Endothelial cell of umbilical vein (primary cell): ENCODE data around the gene RABEP1.
"Not testable (repeated sequence)": the region's sequence is repeated elsewhere in the genome, so short reads cannot be mapped to it uniquely, and the experiment has no call there.

Source experiments
- FOS ChIP-seq: IDR thresholded peaks from 2 replicates; pipeline ENCODE4 v1.6.1; 2011; ENCODE audit warnings: mild to moderate bottlenecking, low read length, moderate library complexity, borderline replicate concordance; ENCODE audit not compliant: insufficient read depth
- POLR2A ChIP-seq: IDR thresholded peaks from 2 replicates; pipeline ENCODE4 v1.6.1; 2012; ENCODE audit warnings: low read depth, mild to moderate bottlenecking, control low read depth, low read length
- POLR2AphosphoS5 ChIP-seq: IDR thresholded peaks from 2 replicates; pipeline ENCODE4 v1.6.1; 2012; ENCODE audit warnings: low read depth, mild to moderate bottlenecking, control low read depth, low read length, moderate library complexity; ENCODE audit not compliant: insufficient read depth
- TF ChIP-seq, protein P1 (sequence below), 2 donors: IDR thresholded peaks; 1 replicate in 1 of 2; 2 replicates in 1 of 2; pipeline ENCODE4 v1.5.1; 2011; ENCODE audit warnings: low read length in 2 of 2, mild to moderate bottlenecking in 2 of 2, moderate library complexity in 2 of 2, control low read depth in 1 of 2, inconsistent platforms in 1 of 2, low read depth in 1 of 2; ENCODE audit not compliant: insufficient read depth in 1 of 2; ENCODE audit errors: extremely low read depth in 1 of 2

DNA sequence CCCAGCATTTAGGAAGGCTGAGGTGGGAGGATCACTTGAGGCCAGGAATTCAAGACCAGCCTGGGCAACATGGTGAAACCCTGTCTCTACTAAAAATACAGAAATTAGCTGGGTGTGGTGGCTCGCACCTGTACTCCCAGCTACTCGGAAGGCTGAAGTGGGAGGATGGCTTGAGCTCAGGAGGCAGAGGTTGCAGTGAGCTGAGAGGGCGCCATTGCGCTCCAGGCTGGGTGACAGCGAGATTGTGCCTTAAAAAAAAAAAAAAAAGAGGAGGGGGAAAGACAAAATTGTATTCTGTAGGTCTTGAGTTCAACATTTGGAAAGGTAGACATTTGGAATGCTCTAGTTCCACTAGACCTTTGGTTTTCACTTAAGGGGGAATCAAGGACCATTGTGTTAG, 149.2 kb downstream of the RABEP1 start:
- not testable (repeated sequence) for TF ChIP-seq FOS, POLR2A, POLR2AphosphoS5
- TF ChIP-seq, protein P1, sequence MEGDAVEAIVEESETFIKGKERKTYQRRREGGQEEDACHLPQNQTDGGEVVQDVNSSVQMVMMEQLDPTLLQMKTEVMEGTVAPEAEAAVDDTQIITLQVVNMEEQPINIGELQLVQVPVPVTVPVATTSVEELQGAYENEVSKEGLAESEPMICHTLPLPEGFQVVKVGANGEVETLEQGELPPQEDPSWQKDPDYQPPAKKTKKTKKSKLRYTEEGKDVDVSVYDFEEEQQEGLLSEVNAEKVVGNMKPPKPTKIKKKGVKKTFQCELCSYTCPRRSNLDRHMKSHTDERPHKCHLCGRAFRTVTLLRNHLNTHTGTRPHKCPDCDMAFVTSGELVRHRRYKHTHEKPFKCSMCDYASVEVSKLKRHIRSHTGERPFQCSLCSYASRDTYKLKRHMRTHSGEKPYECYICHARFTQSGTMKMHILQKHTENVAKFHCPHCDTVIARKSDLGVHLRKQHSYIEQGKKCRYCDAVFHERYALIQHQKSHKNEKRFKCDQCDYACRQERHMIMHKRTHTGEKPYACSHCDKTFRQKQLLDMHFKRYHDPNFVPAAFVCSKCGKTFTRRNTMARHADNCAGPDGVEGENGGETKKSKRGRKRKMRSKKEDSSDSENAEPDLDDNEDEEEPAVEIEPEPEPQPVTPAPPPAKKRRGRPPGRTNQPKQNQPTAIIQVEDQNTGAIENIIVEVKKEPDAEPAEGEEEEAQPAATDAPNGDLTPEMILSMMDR (IDR thresholded peaks at IDR 0.05; ENCODE audit: extremely low read depth in 1 of 2, insufficient read depth in 1 of 2, low read depth in 1 of 2, low read length in 2 of 2) = not testable (repeated sequence)
